ENCODE measurements around the gene CHIC2.
"Not testable (repeated sequence)": the region's sequence is repeated elsewhere in the genome, so short reads cannot be mapped to it uniquely, and the experiment has no call there.

CHIC2 gene

DNA sequence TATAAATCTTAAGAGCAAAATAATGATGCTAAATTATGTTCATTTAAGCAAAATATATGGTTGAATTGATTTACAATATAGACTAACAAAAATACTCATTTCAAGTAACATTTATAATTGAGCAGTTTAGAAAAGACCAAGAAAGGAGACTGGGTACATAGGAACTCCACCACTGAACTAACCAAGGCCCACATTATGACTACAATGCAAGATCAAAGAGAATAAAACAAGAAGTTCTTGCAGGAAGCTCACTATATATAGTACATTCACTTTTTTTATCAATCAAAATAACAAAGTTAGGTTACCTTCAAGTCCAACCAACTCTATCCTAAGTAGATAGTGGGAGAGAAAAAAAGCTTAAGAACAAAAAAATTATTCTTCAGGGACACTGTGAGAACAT, 8.0 kb downstream of the CHIC2 start:
- DNase-seq: no peak

DNA sequence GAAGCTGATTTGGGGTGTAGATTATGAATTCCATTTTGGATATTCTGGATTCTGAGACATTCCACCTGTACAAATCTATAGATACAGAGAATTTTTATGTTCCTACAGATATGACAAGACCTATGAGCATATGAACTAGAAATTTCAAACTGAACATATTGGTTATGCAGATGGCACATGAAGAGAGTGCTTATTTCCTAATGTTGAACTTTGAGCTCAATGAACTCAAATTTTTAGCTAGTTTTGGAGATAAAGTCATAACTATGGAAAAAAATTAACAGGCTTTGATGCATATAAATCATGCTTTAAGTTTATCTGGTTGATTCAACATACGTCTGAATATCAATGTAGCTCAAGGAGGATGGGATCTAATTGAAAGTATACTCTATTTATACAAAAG, 8.9 kb downstream of the CHIC2 start:
- no peak for DNase-seq

DNA sequence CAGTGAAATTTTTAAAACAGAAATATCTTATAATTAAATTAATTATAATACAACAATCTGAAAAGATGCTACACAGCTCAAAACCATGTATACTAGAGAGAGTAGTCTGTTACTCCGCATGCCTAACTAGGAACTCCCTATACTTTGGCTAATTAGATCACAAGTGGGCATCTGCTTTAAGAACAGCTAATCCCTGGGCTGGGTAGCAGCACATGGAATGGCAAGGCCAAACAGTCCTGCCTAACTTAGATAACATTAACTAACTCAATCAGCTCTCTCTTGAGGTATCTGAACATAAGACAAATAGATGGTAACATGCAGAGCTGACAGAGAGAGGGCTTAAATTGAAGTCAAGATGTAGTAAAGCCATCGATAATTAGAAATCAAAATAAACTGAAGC, 9.9 kb downstream of the CHIC2 start:
- DNase-seq: no peak

DNA sequence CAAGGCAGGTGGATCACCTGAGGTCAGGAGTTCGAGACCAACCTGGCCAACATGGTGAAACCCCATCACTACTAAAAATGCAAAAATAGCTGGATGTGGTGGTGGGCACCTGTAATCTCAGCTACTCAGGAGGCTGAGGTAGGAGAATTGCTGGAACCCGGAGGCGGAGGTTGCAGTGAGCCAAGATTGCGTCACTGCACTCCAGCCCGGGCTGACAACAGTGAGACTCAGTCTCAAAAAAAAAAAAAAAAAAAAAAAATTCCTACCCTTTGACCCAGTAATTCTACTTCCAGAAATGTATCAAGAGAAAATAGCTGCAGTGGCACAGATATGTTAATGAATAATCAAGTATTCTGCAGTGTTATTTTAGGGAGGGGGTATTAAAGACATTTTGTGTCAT, 11.1 kb downstream of the CHIC2 start:
- not testable (repeated sequence) for DNase-seq

DNA sequence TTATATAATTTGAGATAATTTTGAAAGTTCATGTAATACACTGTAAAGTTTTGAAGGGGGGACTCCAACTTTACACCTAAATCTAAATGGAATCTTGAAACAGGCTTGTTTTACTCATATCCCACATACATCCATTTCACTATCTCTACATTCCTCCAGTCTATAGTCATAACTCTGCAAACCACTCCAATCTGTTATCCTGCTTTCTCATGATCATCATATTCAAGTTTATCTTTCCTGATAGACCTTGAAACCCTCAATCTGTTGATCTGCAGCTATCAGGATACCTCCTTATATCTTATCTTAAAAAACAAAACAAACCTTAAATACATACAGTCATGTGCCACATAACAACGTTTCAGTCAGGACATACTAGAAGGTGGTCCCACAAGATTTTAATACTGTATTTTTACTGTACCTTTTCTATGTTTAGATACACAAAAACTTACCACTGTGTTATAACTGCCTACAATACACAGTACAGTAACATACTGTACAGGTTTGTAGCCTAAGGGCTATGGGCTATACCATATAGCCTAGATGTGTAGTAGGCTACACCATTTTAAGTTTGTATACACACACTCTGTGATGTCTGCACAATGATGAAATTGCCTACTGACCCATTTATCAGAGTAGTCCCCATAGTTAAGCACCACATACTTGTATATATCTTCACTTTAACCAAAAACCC, 14.0 kb downstream of the CHIC2 start:
- DNase-seq: no peak

DNA sequence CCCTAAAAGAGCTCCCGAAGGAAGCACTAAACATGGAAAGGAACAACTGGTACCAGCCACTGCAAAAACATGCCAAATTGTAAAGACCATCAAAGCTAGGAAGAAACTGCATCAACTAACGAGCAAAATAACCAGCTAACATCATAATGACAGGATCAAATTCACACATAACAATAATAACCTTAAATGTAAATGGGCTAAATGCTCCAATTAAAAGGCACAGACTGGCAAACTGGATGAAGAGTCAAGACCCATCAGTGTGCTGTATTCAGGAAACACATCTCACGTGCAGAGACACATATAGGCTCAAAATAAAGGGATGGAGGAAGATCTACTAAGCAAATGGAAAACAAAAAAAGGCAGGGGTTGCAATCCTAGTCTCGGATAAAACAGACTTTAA, 20.8 kb downstream of the CHIC2 start:
- DNase-seq: not testable (repeated sequence)

DNA sequence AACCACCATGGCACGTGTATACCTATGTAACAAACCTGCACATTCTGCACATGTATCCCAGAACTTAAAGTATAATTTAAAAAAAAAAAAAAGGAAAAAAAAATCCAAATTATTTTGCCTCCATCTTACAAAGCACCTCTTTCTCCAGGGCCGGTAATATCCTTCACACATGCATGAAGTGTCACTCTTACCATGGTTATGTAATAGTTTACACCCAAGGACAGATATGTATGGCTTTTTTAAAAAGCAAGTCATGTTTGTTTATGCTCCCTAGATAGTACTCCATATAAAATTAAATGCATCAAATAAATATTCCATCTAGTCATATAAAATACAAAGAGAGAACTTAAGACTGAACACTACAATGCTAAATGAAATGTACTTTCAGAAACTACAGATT, 22.5 kb downstream of the CHIC2 start:
- DNase-seq: no peak

DNA sequence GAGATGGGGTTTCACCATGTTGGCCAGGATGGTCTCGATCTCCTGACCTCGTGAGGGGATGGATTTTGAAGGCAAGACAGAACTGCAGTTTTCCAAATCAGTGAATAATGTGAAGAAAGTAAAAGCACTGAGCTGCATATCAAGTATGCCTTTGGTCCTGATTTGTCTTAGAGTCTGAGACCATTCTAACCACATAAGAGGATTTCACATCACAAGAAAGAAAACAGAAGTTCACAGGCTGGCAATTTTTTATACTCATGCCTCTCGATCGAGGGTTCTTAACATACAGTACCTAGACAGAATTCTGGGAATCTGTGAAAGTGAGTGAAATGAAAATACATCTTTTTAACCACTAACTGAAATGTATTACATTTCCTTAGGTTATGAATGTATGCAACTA, 23.3 kb downstream of the CHIC2 start:
- DNase-seq: no peak

DNA sequence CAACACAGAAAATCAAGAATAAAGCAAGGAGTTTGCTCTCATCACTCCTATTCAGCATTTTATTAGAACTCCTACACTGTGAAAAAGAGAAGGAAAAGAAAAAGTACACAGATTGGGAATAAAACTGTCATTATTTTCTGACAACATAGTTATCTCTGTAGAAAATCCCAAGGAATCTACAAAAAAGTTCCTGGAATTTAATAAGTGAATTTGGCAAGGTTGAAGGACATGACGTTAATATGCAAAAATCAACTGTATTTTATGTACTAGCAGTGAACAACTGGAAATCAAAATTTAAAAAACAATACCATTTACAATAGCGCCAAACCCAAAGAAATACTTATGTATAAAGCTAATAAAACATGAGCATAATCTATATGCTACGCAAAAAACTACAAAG, 26.3 kb downstream of the CHIC2 start:
- DNase-seq: no peak

DNA sequence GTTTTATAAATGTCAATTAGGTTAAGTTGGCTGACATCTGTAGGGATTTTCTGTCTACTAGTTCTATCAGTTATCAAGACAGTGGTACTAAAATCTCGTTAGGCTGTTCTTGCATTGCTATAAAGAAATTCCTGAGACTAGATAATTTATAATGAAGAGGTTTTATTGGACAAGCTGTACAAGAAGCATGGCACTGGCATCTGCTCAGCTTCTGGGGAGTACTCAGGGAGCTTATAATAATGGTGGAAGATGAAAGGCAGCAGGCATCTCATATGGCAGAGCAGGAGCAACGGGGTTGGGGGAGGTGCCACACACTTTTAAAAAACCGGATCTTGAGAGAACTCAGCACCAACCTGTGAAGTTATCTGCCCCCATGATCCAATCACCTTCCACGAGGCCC, 28.2 kb downstream of the CHIC2 start:
- no peak for DNase-seq

DNA sequence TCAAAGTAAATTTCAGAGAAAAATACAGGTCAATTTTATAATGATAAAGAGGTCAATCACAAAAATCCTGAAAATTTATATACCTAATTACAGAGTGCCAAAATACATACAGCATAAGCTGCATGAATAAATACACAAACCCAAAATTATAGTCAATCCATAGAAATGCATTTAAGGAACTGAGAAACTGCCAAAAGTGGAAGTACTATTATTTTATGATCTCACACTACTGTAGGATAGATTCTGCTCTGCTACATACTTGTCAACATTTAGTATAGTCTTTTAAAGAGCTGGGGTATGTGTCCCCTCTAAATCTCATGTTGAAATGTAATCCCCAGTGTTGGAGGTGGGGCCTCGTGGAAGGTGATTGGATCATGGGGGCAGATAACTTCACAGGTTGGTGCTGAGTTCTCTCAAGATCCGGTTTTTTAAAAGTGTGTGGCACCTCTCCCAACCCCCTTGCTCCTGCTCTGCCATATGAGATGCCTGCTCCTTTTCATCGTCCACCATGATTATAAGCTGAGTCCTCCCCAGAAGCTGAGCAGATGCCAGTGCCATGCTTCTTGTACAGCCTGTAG, 31.8 kb downstream of the CHIC2 start:
- DNase-seq: no peak

DNA sequence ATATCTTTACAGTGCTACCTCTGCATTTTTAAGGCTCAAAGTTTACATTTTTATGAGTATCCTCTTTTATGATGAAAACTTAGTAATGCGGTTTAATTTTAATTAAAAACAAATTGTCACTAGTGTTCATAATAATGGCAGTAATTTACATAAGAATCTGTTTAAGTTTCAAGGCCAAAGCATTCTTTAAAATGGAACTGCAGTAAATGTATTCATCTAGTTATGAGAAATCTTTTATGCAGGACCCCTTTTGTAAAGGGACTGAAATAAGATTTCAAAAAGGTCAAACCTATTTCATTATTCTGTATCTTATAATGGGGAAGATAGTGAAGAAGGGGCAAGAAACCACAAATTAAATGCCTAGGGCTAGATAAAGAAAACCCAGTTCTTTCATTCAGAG, 37.1 kb downstream of the CHIC2 start:
- no peak for DNase-seq

DNA sequence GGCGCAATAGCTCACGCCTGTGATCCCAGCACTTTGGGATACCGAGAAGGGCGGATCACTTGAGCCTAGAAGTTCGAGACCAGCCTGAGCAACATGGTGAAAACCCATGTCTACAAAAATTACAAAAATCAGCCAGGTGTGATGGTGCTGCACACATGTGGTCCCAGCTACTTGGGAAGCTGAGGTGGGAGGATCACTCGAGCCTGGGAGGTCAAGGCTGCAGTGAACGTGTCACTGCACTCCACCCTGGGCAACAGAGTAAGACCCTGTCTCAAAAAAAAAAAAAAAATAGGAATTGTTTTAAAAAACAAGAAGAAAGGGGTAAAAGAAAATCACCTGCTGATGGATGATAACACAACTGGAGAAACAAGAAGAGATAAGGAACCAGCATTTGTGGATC, 38.8 kb downstream of the CHIC2 start:
- DNase-seq: no peak

DNA sequence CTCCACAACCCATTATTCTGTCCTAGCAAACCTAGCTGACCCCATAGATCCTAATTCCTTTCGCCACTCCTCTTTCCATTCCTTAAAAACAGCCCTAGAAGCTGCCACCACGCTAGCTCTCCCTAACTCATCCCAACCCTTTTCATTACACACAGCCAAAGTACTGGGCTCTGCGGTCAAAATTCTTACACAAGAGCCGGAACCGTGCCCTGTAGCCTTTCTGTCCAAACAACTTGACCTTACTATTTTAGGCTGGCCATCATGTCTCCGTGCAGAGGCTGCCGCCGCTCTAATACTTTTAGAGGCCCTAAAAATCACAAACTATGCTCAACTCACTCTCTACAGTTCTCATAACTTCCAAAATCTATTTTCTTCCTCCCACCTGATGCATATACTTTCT, 41.4 kb downstream of the CHIC2 start:
- not testable (repeated sequence) for DNase-seq

DNA sequence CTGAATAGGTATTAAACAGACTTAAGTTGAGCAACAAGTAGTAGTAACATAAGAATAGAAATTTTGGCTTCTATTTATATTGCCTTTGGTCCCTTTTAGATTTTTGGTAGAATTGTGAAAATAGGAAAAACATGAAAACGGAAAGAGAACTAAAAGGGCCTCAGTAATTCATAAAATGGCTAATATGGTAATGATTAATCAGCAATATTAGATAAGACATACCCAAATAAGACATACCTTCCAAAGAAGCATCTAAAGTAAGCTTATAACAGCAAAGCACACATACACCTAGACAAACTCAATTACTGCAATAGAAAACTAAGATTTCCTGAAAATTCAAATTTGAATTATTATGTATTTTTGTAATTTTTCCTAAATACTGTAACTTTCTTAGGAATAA, 46.4 kb downstream of the CHIC2 start:
- DNase-seq: no peak

DNA sequence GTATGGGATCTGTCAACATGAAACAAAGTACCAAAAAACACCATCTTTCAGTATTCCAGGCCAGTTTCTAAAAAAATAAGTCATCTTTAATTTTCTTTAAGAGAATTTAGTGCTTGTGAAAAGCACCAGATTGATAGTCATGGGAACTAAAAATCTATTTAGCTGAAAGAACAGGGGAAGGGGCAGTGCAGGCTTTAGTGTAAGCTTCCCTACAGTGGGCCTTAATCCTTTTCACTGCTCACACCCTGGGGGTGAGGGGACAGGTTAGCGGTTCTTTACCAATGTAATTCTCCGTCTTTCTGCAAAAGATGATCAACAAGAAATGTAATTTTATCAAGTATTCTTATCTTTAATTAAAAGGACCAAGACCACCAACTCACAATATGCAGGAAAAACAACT, 47.1 kb downstream of the CHIC2 start:
- no peak for DNase-seq

DNA sequence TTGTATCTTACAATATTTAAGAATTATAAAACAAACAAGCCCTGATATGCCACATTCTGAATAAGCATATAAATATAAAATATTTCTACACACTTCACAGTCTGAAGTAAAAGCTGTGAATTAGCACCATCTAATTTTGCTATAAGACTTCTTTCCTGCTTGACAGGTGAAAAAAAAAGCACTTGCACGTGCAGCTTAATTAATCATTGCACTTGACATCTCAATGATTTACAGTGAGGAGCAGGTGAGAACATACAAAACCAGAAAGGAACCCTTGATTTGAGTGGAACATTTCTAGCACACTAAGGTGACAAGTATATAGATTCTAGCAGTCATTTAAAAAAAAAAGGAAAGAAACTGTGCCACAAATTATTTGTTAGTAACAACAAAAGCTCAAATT, 47.9 kb downstream of the CHIC2 start:
- DNase-seq: no peak

DNA sequence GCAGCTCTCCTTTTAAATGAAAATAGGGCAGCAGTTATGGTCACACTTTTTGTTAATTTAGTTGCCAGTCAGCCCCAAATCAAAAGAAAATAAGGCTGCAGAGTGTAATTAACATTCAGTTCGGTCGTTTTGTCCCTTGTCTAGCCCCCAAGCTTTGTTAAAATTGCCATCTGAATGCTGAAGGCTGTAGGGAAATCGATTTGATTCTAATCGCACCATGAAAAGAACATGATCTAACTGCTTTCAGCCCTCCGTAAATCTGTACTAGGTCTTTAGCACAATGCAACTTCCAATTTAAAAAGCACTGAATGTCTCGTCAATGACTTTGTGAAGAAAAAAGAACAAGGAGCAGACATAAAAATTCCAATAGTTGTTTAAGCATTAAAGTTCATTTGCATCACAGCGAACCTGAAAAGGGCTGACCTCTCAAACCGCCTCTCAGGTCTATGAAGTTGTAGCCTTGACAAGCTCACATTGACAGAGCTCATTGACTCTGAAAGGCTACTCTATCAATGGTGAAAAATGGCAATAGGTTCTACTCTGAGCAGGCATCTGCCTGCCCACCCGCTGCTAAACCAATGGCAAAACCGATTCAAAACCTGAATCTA, 48.9 kb downstream of the CHIC2 start:
- DNase-seq: no peak

DNA sequence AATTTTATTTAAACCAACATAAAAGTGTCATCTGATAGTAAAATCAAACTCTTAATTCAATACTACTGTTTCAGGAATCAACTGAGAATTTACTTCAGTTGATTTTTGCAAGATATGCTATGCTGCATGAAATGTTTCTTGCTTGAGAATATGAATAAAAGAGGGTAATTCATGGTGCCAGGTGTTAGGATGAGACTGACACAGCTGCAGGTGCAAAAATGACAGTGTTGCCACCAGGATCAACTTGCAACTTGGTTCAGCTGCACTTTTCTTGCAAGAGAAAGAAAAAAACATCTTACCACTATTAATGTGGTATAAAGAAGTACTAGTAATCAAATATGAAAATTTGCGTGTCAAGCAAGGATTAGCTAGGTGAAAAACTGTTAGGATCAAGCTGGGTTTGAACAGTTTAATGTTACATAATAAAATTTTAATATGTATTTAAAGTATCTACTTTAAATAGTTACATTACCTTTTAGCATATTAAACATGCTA, 49.7 kb downstream of the CHIC2 start:
- no peak for DNase-seq

DNA sequence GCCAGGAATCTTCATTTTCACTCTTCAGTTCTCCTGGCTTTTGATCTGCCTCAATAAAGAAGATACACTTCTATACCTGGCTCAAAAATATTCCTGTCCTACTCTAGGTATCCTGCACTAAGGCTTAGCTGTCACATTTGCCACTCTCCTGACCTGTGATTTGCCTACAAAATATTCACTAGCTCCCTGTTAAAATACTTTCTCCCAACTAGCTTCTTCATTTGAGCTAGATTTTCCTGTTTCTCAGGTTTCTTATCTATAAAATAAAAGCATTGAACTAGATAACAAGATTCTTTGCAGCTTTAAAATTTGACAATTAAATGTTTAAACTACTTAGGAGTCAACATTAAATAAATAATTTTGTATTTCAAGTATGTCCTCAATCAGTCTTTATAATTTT, 53.2 kb downstream of the CHIC2 start:
- DNase-seq: no peak

DNA sequence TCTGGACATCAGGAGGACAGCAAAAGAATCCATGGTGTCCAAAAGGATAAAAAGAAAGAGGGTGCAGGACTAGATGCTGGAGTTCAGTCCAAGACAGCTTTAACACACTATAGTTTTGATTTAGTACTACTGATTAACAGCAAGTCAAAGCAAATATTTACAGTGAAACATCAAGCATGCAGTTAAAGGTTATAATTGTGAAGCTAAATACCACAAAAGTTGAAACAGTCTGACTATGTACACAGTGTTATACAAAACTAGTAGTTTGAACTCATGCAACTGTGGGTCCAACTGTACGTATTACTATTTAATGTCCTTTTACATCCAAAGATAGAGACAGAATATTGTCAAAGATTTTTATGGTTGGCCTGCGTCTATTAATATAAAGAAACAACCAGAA, 57.6 kb downstream of the CHIC2 start:
- no peak for DNase-seq

DNA sequence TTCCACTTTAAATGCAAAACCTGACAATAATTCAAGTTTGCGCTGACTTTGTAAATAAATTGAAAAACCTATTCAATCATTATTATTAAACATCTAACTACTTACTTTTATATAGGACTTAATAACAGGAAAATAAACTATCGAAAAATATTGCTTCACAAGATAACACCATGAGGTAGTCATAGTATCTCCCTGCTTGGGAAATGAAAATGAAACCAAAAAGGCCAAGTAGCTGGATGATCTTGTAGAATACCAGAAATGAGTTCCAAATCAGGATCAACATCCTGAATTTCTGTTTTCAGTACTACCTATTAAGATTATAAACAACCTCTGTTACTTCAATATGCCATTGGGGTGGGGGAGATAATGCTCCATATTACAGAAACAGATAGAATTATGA, 58.9 kb downstream of the CHIC2 start:
- no peak for DNase-seq

DNA sequence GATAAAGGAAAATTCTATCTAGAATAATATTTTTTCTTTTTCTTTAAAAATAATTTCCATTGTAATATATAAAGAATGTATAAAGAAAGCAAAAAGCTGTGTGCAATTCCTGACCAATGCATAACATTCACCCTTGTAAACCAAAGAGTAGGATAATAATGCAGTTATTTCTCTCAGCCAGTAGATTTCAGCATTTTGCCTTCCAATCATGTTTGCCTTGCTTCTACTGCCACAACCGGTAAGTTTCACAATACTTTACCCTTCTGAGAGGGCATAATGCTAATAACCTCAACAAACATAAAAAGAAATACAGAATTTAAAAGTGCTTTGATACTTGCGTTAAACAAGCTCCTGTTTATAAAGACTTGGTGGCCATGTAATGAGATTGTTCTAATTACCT, 59.9 kb downstream of the CHIC2 start:
- DNase-seq: no peak

DNA sequence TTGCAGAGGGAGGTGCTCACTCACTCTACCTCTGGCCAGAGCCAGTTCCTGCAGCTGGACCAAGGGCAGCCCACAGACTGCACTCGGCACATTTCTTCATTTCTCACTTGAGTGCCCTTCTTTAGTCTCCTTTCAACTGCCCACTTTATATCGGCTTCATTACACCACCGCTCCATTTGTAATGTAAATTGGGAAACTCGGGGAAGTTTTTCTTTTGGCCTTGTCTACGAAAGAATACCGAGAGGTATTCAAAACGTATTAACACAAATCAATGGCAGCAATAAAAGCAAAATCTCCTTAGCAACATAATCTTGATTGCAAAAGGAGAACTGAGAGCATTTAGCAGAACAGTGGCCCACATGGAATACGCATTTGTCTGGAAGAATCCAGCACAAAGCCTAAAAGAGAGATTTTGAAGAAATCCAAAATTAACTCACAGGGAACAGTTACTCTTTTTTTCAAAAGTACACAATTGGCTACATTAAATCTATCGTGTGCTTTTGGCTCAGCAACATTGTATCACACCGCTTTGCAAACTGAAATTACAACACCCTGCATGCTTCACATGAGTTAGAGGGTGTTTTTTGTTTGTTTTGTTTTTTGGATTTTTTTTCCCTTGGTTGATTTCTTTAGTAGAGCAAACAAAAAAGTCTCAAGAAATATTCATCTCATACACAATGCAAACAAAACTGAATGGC, 62.6 kb downstream of the CHIC2 start:
- no peak for DNase-seq
